ENCODE measurements around the gene TMEM39B.

GRCh38 chr1:32116531-32116930 is 43.8 kb downstream of the TMEM39B start:
- TF ChIP-seq CTCF (IDR thresholded peaks at IDR 0.05) (no peak), EZH2 (IDR thresholded peaks at IDR 0.05; ENCODE audit: borderline replicate concordance, insufficient read depth, low read depth, low read length, poor library complexity, severe bottlenecking) (no peak)

Measured in B cell (primary cell).